ENCODE data around the gene NMNAT3.

GRCh38 chr3:139627759-139628158 is 50.0 kb downstream of the NMNAT3 start:
- TF ChIP-seq ZNF565 (CRISPR knock-in tag; conservative IDR thresholded peaks at IDR 0.05; ENCODE audit: low read depth) (no peak), RARB (CRISPR knock-in tag; IDR thresholded peaks at IDR 0.05) (no peak), CREB5 (CRISPR knock-in tag; IDR thresholded peaks at IDR 0.05; ENCODE audit: low read depth) (no peak), ESRRG (CRISPR knock-in tag; IDR thresholded peaks at IDR 0.05) (no peak), PPARA (CRISPR knock-in tag; IDR thresholded peaks at IDR 0.05; ENCODE audit: borderline replicate concordance) (no peak), ARNTL (CRISPR knock-in tag; IDR thresholded peaks at IDR 0.05; ENCODE audit: borderline replicate concordance, low read depth) (no peak), ISL1 (CRISPR knock-in tag; IDR thresholded peaks at IDR 0.05) (no peak), ZFP3 (CRISPR knock-in tag; IDR thresholded peaks at IDR 0.05) (no peak), TOX (CRISPR knock-in tag; IDR thresholded peaks at IDR 0.05; ENCODE audit: borderline replicate concordance) (no peak), PATZ1 (CRISPR knock-in tag; IDR thresholded peaks at IDR 0.05; ENCODE audit: borderline replicate concordance) (no peak), ZFP30 (CRISPR knock-in tag; IDR thresholded peaks at IDR 0.05) (no peak), TCF4 (CRISPR knock-in tag; IDR thresholded peaks at IDR 0.05; ENCODE audit: borderline replicate concordance) (no peak), CSDC2 (CRISPR knock-in tag; IDR thresholded peaks at IDR 0.05) (no peak)

Measured in SK-N-SH treated with all-trans-retinoic acid at 6 μM for 48 hours (cell line).